K562 (cell line): ENCODE measurements around the gene SCYL1. TPM values are rescaled to one million over a fixed set of nuclear protein-coding genes. Genes with fewer than 3 reads are reported as not detected.
A peak's percentile ranks its signal among the peaks of the same experiment; 100 is the strongest.

Source experiments
- CBX8 ChIP-seq: fragments of 200-600 bp; sonication (generic); IDR thresholded peaks from 2 replicates; pipeline ENCODE4 v1.6.1; 2012; ENCODE audit warnings: borderline replicate concordance, mixed run types, low read depth, mild to moderate bottlenecking, moderate library complexity, mixed read lengths, low read length, control low read depth, inconsistent platforms; ENCODE audit not compliant: poor library complexity, severe bottlenecking; ENCODE audit errors: extremely low read depth
- E2F8 ChIP-seq: fragments of 450-650 bp; IDR thresholded peaks from 2 replicates; pipeline ENCODE4 v1.7.1; 2018; ENCODE audit warnings: mild to moderate bottlenecking, low read depth; ENCODE audit not compliant: partially characterized antibody
- GTF2B ChIP-seq: IDR thresholded peaks from 2 replicates; pipeline ENCODE4 v1.6.1; 2011; ENCODE audit not compliant: insufficient read length; ENCODE audit errors: extremely low read depth
- RNF2 ChIP-seq: sonication (generic); IDR thresholded peaks from 2 replicates; pipeline ENCODE4 v1.6.1; 2016
- SETDB1 ChIP-seq: IDR thresholded peaks from one replicate; pipeline ENCODE4 v1.6.1; 2012; ENCODE audit warnings: low read length, control low read depth, inconsistent platforms
- USF1 ChIP-seq: sonication (generic); formaldehyde crosslinking; IDR thresholded peaks from 2 replicates; pipeline ENCODE4 v1.9.0; 2022; ENCODE audit warnings: mild to moderate bottlenecking, missing genetic modification reagents
- ZBTB1 ChIP-seq: sonication (generic); formaldehyde crosslinking; IDR thresholded peaks from 2 replicates; pipeline ENCODE4 v1.8.1; 2023; ENCODE audit warnings: missing genetic modification reagents, low read depth, mild to moderate bottlenecking, borderline replicate concordance
- ZNF280B ChIP-seq: fragments of 250-450 bp; sonication (Bioruptor Pico); IDR thresholded peaks from 2 replicates; pipeline ENCODE4 v1.5.1; 2021; ENCODE audit warnings: mild to moderate bottlenecking
- ZNF699 ChIP-seq: fragments of 250-450 bp; sonication (Bioruptor Pico); IDR thresholded peaks from 2 replicates; pipeline ENCODE4 v1.8.0; 2021; ENCODE audit warnings: mild to moderate bottlenecking, moderate library complexity; ENCODE audit not compliant: insufficient replicate concordance
- polyA plus RNA-seq, 8 experiments: library from polyadenylated mRNA; depleted of rRNA in 4 of 8; stranded (reverse) in 5 of 8; unstranded in 3 of 8; fragments of >200 nt; fragmentation: Nextera tagmentation in 2 of 8; fragmentation: Illumina TruSeq in 1 of 8; extraction: Ambion mirVana in 2 of 8; extraction: Trizol in 1 of 8; gene quantifications; 2 replicates each; pipeline versions ENCODE4 v1.2.1 to v1.2.3, GENCODE V29; 2011 to 2014; ENCODE audit warnings: inconsistent platforms in 1 of 8, missing spikeins in 1 of 8
- total RNA-seq, 7 experiments: library from RNA; depleted of rRNA in 6 of 7; stranded (reverse); fragments of >200 nt in 6 of 7; fragmentation: Illumina TruSeq in 2 of 7; extraction: Trizol in 2 of 7; gene quantifications; 2 replicates each; pipeline versions ENCODE4 v1.2.1 to v1.2.3, GENCODE V29; 2011 to 2021; ENCODE audit warnings: low replicate concordance in 1 of 7
- TF ChIP-seq, protein P1 (sequence below): fragments of 450-650 bp; IDR thresholded peaks from 2 replicates; pipeline ENCODE4 v1.6.1; 2016; ENCODE audit warnings: low read depth, mild to moderate bottlenecking, moderate library complexity
- TF ChIP-seq, protein P2 (sequence below): fragments of 450-650 bp; IDR thresholded peaks from 2 replicates; pipeline ENCODE4 v1.6.1; 2016; ENCODE audit warnings: antibody characterized with exemption

SCYL1 gene
- total and polyA plus RNA-seq, 9 of the 15 experiments (the other 6 are each of a cell fraction or from before 2014, with no cell fraction given), result 1.9 to 145 (median 57.6) TPM

GRCh38 chr11:65502555-65503367, 22.1 kb upstream of the SCYL1 start (continued):
- TF ChIP-seq ZNF280B (CRISPR knock-in tag) (no peak), ZNF699 (CRISPR knock-in tag) (no peak), SETDB1 (no peak), GTF2B (no peak), ZBTB1 (CRISPR knock-in tag) (peak; percentile 20; the same call in 1 of the 2 replicates), USF1 (CRISPR knock-in tag) (no peak), RNF2 (no peak; the same call in 1 of the 2 replicates), E2F8 (no peak), CBX8 (no peak)
- TF ChIP-seq, protein P1, sequence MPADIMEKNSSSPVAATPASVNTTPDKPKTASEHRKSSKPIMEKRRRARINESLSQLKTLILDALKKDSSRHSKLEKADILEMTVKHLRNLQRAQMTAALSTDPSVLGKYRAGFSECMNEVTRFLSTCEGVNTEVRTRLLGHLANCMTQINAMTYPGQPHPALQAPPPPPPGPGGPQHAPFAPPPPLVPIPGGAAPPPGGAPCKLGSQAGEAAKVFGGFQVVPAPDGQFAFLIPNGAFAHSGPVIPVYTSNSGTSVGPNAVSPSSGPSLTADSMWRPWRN, result no peak
- TF ChIP-seq, protein P2, sequence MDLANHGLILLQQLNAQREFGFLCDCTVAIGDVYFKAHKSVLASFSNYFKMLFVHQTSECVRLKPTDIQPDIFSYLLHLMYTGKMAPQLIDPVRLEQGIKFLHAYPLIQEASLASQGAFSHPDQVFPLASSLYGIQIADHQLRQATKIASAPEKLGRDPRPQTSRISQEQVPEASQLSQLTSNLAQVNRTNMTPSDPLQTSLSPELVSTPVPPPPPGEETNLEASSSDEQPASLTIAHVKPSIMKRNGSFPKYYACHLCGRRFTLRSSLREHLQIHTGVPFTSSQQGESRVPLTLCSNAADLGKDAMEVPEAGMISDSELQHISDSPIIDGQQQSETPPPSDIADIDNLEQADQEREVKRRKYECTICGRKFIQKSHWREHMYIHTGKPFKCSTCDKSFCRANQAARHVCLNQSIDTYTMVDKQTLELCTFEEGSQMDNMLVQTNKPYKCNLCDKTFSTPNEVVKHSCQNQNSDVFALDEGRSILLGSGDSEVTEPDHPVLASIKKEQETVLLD, result no peak
